ENCODE results near the gene FMNL2.

FMNL2 gene

DNA sequence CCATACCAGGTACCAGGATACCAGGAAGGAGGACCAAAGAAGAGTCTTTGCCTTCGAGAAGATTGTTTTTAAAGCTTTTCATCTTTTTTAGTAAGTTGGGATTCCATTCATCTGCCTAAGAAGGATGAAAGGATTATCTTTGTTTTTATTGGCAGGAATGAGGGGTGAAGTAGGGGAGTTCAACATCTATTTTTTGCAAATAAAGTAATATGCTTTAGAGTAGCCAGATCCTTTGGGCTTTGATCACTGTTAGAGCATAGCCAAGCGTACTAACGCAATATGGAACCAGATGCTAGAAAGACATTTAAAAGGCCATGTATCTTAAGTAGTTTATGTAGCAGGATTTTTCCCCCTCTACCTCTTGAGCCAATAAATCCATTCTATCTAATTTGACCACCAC is 249.3 kb downstream of the FMNL2 start:
- no peak for DNase-seq (ENCODE audit: low spot score)

- peak; percentile 63 for DNase-seq (ENCODE audit: low spot score)
Measured at GRCh38 chr2:152585830-152586484, 251.0 kb downstream of the FMNL2 start.

GRCh38 chr2:152587187-152587947 is 252.4 kb downstream of the FMNL2 start:
- DNase-seq (ENCODE audit: low spot score), result peak; percentile 64

DNA sequence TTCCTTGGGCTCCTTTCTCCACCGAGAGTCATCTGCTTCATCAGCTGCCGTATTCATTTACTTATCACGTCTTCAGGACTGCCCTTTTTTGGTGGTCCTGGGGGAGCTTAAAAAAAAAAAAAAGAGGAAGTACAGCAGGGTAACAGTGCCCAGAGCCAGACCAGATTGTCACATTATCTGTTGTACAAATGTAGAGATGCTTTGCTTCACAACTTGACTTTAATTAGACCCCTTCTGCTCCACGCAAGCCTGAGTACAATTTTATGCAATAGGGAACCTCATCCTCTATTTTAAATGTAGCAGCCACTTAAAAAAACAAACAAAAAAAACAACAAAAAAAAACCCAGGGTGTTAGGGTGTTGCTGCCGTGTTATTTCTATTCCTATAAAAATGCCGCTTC is 254.0 kb downstream of the FMNL2 start:
- DNase-seq (ENCODE audit: low spot score), result no peak

DNA sequence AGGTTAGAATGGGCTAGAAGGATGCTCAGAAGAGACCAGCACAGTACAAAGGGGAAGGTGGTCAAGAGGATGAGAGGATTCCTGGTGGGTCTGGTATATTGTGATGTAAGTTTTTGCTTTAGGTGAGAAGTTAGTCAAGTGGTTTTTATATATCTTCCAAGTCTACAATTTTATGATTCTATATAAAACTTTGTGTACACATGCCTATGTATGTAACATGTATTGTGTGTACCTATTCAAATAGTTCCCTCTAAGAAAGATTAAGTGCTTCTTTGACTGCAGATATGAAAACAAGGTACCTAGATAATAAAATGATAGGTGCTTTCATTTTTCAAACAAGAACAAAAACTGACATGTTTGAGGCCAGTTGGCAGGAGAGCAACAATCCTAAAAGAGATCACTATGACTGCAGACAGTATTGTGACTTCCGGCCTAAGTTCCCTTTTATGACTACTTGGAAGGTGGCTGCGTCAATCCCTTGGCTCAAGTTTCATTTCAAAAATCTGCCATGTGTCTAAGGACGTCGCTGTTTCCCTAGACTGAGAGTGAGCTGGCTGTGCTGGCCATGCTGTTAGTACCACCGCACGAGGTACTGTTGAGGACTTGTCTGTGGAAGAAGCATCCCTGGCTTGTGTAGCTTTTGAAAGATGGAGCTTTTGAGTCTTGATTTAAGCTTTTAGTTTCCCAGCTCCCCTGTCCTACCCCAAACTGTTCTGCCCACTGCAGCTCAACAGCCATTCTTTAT is 259.2 kb downstream of the FMNL2 start:
- DNase-seq (ENCODE audit: low spot score), result peak; percentile 47

- DNase-seq (ENCODE audit: low spot score), result peak; percentile 52
Measured at GRCh38 chr2:152594792-152595191, 259.8 kb downstream of the FMNL2 start.

- DNase-seq (ENCODE audit: low spot score), result no peak
Measured at GRCh38 chr2:152598975-152599759, 264.2 kb downstream of the FMNL2 start.

- no peak for DNase-seq (ENCODE audit: low spot score)
Measured at GRCh38 chr2:152600051-152600657, 265.2 kb downstream of the FMNL2 start.

GRCh38 chr2:152600697-152601096 is 265.7 kb downstream of the FMNL2 start:
- DNase-seq (ENCODE audit: low spot score), result no peak

- DNase-seq (ENCODE audit: low spot score), result no peak
Measured at GRCh38 chr2:152602750-152603149, 267.8 kb downstream of the FMNL2 start.

DNA sequence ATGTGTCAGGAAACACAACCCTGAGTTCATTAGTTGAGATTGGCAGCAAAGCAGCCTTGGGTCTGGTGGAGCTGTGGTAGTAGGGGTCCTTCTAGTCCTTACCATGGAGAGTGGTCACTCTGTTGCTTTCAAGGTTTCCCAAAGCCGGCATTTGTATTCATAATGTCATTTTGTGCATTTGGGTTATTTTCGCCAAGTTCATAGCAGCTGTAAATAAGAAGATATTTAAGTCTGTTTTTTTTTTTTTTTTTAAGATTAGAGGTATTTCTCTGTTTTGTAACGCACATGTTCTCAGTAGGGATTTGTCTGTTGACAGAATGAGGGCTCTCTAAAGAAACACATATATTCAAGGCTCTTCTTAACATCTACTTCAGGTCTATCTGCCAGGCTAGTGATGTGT is 268.2 kb downstream of the FMNL2 start:
- DNase-seq (ENCODE audit: low spot score), result no peak

- no peak for DNase-seq (ENCODE audit: low spot score)
Measured at GRCh38 chr2:152606081-152606480, 271.1 kb downstream of the FMNL2 start.

- no peak for DNase-seq (ENCODE audit: low spot score)
Measured at GRCh38 chr2:152606941-152607340, 272.0 kb downstream of the FMNL2 start.

GRCh38 chr2:152607793-152608300 is 272.9 kb downstream of the FMNL2 start:
- DNase-seq (ENCODE audit: low spot score), result no peak

DNA sequence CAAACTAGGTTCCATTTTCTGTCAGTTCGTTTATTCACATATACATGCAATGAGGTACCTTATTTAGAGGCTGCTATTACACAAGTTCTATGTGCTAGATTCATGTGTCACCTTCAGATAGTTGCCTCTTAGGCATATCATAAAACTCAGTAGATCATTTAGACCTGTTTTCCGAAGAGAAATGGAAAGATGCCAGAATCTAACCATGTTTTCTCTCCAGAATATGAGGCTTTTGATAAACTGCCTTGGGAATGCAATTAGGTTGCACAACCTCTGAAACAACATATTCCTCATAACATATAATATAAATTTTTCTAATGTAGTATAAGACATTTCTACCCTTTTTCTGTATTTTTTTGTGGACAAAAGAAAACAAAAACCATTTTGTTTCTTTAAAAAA is 274.2 kb downstream of the FMNL2 start:
- peak; percentile 63 for DNase-seq (ENCODE audit: low spot score)

DNA sequence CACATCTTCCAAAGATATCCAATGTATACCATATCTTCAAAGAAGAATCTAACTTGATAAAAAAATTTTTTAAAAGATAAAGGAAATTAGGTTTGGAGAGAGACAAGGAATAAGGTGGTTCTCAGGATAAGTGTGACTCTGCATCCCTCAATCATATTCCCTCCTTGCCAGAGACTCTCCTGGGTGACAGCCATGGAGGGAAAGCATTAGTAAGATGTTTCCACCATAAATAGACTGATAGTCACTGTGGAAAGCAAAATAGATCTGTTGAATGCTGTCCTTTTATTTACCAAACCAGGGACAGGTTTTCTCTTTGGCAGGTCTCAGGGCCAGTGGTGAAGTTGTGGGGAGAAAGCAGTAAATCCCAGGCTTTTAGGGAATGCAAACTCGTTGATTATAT is 274.7 kb downstream of the FMNL2 start:
- no peak for DNase-seq (ENCODE audit: low spot score)

GRCh38 chr2:152611458-152612231 is 276.7 kb downstream of the FMNL2 start:
- no peak for DNase-seq (ENCODE audit: low spot score)

DNA sequence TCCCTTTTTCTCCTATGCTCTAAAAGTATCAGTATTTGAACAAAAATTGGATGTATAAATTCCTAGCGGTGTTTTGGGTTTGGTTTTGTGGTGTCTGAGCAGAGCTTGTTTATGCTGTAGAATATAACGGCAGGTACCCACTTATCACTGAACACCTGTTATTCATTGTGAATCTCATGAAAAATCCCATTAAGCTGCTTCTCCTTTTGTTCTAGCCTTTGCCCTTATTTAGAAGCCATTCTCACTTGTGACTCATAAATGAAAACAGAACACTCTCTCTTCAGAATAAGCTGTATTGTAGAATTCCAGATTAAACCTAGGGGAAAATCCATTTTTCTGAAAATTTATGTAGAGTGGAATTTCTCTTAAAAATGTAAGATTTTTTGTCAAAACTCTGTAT is 278.3 kb downstream of the FMNL2 start:
- DNase-seq (ENCODE audit: low spot score), result no peak

- no peak for DNase-seq (ENCODE audit: low spot score)
Measured at GRCh38 chr2:152615177-152615576, 280.2 kb downstream of the FMNL2 start.

- no peak for DNase-seq (ENCODE audit: low spot score)
Measured at GRCh38 chr2:152617456-152618192, 282.6 kb downstream of the FMNL2 start.

Measured in hematopoietic multipotent progenitor cell treated with erythropoietin and hydrocortisone succinate and interleukin-3 and kit ligand, for 17 days (in vitro differentiated cells).